ENCODE data around the gene DYDC2.

The DYDC2 gene

DNA sequence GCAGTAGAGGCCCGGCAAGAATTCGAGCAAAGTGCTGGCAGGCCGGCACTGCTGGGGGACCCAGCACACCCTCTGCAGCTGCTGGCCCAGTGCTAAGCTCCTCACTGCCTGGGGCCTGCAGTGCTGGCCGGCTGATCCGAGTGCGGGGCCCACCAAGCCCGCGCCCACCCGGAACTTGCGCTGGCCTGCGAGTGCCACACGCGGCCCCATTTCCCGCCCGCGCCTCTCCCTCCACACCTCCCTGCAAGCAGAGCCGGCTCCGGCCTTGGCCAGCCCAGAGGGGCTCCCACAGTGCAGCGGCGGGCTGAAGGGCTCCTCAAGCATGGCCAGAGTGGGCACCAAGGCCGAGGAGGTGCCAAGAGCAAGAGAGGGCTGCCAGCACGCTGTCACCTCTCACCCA, 3.1 kb downstream of the DYDC2 start:
- no peak for TF ChIP-seq CTCF (IDR thresholded peaks at IDR 0.05; ENCODE audit: borderline replicate concordance, insufficient read depth, low read depth, low read length)
- H3K4me3 ChIP-seq (ENCODE audit: low read depth, low read length): no peak overlapping the region

GRCh38 chr10:80365510-80365909, 8.9 kb downstream of the DYDC2 start:
- H3K4me3 ChIP-seq (ENCODE audit: low read depth, low read length): no peak overlapping the region
- no peak for TF ChIP-seq CTCF (IDR thresholded peaks at IDR 0.05; ENCODE audit: borderline replicate concordance, insufficient read depth, low read depth, low read length)

GRCh38 chr10:80371467-80371866, 14.9 kb downstream of the DYDC2 start:
- no peak for TF ChIP-seq CTCF (IDR thresholded peaks at IDR 0.05; ENCODE audit: borderline replicate concordance, insufficient read depth, low read depth, low read length)
- no peak overlapping the region for H3K4me3 ChIP-seq (ENCODE audit: low read depth, low read length)

DNA sequence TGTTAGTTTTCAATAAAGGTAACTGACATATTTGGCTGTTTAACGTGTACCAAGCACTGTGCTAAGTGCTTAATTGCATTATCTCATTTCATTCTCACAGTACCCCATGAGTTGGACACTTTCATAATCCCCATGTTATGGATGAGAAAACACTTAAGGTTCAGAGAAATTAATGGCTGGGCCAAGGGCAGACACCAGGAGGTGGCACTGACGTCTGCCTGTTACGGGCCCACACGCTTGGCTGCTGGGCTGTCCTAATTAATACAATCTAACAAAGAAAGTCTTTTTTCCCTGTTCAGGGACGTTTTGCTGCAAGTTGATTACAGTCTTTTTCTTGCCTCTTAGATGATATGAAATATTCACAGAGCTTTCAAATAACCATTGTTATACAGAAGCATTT, 16.1 kb downstream of the DYDC2 start:
- no peak overlapping the region for H3K4me3 ChIP-seq (ENCODE audit: low read depth, low read length)
- TF ChIP-seq CTCF (IDR thresholded peaks at IDR 0.05; ENCODE audit: borderline replicate concordance, insufficient read depth, low read depth, low read length): no peak

GRCh38 chr10:80373502-80373901, 16.9 kb downstream of the DYDC2 start:
- no peak for TF ChIP-seq CTCF (IDR thresholded peaks at IDR 0.05; ENCODE audit: borderline replicate concordance, insufficient read depth, low read depth, low read length)
- no peak overlapping the region for H3K4me3 ChIP-seq (ENCODE audit: low read depth, low read length)

DNA sequence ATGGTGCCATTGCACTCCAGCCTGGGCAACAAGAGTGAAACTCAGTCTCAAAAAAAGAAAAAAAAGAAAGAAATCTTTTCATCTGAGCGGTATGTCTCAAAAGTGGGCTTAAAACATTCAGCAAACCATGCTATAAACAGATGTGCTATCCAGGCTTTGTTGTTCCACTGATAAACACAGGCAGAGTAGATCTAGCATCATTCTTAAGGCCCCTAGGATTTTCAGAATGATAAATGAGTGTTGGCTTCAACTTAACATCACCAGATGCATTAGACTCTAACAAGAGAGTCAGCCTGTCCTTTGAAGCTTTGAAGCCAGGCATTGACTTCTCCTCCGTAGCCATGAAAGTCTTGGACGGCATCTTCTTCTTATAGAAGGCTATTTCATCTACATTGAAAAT, 23.1 kb downstream of the DYDC2 start:
- TF ChIP-seq CTCF (IDR thresholded peaks at IDR 0.05; ENCODE audit: borderline replicate concordance, insufficient read depth, low read depth, low read length): no peak
- no peak overlapping the region for H3K4me3 ChIP-seq (ENCODE audit: low read depth, low read length)

- TF ChIP-seq CTCF (IDR thresholded peaks at IDR 0.05; ENCODE audit: borderline replicate concordance, insufficient read depth, low read depth, low read length): no peak
- H3K4me3 ChIP-seq (ENCODE audit: low read depth, low read length): no peak overlapping the region
These were observed 23.6 kb downstream of the DYDC2 start for GRCh38 chr10:80380185-80380584.

All from GM12875 (cell line).